K562 (cell line): Measurements from ENCODE around the gene LDB2. TPM values are rescaled to one million over a fixed set of nuclear protein-coding genes. Genes with fewer than 3 reads are reported as not detected.

Source experiments
- ATAC-seq: fragments of 200-7000 bp; cut with Tn5 transposase; 3 replicates; pipeline ENCODE4 v1.9.1; 2020; ENCODE audit warnings: moderate library complexity
- BruUV-seq: library from RNA; stranded (reverse); fragments of 400-500 nt; replicated peaks from 2 replicates; lab custom pipeline; 2021; lab: Mats Ljungman, UMichigan
- CTCF ChIA-PET: fragments of 300-600 bp; formaldehyde crosslinking; extraction: SDS; loops from one replicate; lab custom pipeline; 2021; ENCODE audit warnings: low intra/inter-chr PET ratio; lab: Yijun Ruan, JAX
- POLR2A ChIA-PET: fragments of 300-600, 350-650 bp; sonication (Branson Sonifier 250); formaldehyde crosslinking; extraction: SDS; loops from one replicate; lab custom pipeline; 2021; ENCODE audit warnings: antibody characterized with exemption, inconsistent platforms; lab: Yijun Ruan, JAX
- DNase-seq, 4 experiments: peaks; one replicate each; pipeline versions ENCODE4 v3.0.0 to v3.0.0-alpha.2; 2011 to 2018; ENCODE audit warnings: low spot score in 3 of 4, mixed read lengths in 3 of 4; ENCODE audit errors: extremely low read depth in 1 of 4
- FAIRE-seq: peaks from 2 replicates; lab custom pipeline; 2011; peaks lifted over from hg19 to GRCh38; lab: Jason Lieb, UNC
- H2AFZ ChIP-seq: 2 replicates; pipeline ENCODE4 v1.6.0; 2011; ENCODE audit warnings: low read depth, low read length, control low read depth, inconsistent platforms
- H3K27ac ChIP-seq: fragments of 200-600 bp; 3 replicates; pipeline ENCODE4 v1.8.0; 2011; ENCODE audit warnings: low read depth, mild to moderate bottlenecking, control low read depth, inconsistent platforms, low read length, moderate library complexity, mixed read lengths; ENCODE audit errors: extremely low read depth
- H3K27me3 ChIP-seq, 2 experiments: fragments of 300-600 bp in 1 of 2; 2 replicates in 1 of 2; 3 replicates in 1 of 2; pipeline versions ENCODE4 v1.6.0 to v1.8.0; 2011; ENCODE audit warnings: inconsistent platforms in 2 of 2, low read length in 2 of 2, mild to moderate bottlenecking in 1 of 2, mixed read lengths in 1 of 2, moderate library complexity in 1 of 2; ENCODE audit not compliant: control insufficient read depth in 2 of 2, insufficient read depth in 2 of 2
- H3K36me3 ChIP-seq: fragments of 300-600 bp; 3 replicates; pipeline ENCODE4 v1.8.0; 2011; ENCODE audit warnings: mild to moderate bottlenecking, low read length, inconsistent platforms; ENCODE audit not compliant: control insufficient read depth, insufficient read depth
- H3K4me1 ChIP-seq, 2 experiments: fragments of 200-600 bp in 1 of 2; replicated peaks in 1 of 2; 2 replicates in 1 of 2; 3 replicates in 1 of 2; pipeline versions ENCODE4 v1.5.1 to v1.8.0; 2011; ENCODE audit warnings: inconsistent platforms in 2 of 2, low read length in 2 of 2, mild to moderate bottlenecking in 1 of 2, mixed read lengths in 1 of 2, moderate library complexity in 1 of 2; ENCODE audit not compliant: control insufficient read depth in 2 of 2, insufficient read depth in 2 of 2
- H3K4me2 ChIP-seq: 2 replicates; pipeline ENCODE4 v1.6.1; 2011; ENCODE audit warnings: low read length, control low read depth, inconsistent platforms, mixed read lengths; ENCODE audit not compliant: insufficient read depth
- H3K4me3 ChIP-seq: fragments of 200-600 bp; sonication (generic), shearing (Covaris generic); 2 replicates; pipeline ENCODE4 v1.5.1; 2016; ENCODE audit warnings: control low read depth, inconsistent platforms
- H3K79me2 ChIP-seq: fragments of 200-600 bp; 3 replicates; pipeline ENCODE4 v1.8.0; 2011; ENCODE audit warnings: low read length, inconsistent platforms; ENCODE audit not compliant: control insufficient read depth, insufficient read depth
- H3K9ac ChIP-seq, 2 experiments: 2 replicates each; pipeline versions ENCODE4 v1.6.0 to v1.6.1; 2011; ENCODE audit warnings: low read depth in 2 of 2, low read length in 2 of 2, control low read depth in 1 of 2, inconsistent platforms in 1 of 2, mild to moderate bottlenecking in 1 of 2, mixed read lengths in 1 of 2; ENCODE audit not compliant: insufficient read depth in 1 of 2
- H3K9me1 ChIP-seq: one replicate; pipeline ENCODE4 v1.6.0; 2011; ENCODE audit warnings: inconsistent platforms, mild to moderate bottlenecking, low read length, moderate library complexity; ENCODE audit not compliant: control insufficient read depth, insufficient read depth
- H3K9me3 ChIP-seq: replicated peaks from 2 replicates; pipeline ENCODE4 v1.5.1; 2011; ENCODE audit warnings: low read depth, low read length, inconsistent platforms; ENCODE audit not compliant: control insufficient read depth, insufficient read depth
- H4K20me1 ChIP-seq: replicated peaks from 2 replicates; pipeline ENCODE4 v1.6.1; 2011; ENCODE audit warnings: low read length, inconsistent platforms, mixed read lengths; ENCODE audit not compliant: control insufficient read depth, insufficient read depth
- CHD1 ChIP-seq: fragments of 200-600 bp; sonication (generic); IDR thresholded peaks from one replicate; pipeline ENCODE4 v1.6.1; 2012; ENCODE audit warnings: mild to moderate bottlenecking, moderate library complexity, low read length, inconsistent platforms
- E2F8 ChIP-seq: fragments of 450-650 bp; IDR thresholded peaks from 2 replicates; pipeline ENCODE4 v1.7.1; 2018; ENCODE audit warnings: mild to moderate bottlenecking, low read depth; ENCODE audit not compliant: partially characterized antibody
- GMEB1 ChIP-seq: fragments of 250-450 bp; sonication (Bioruptor Pico); IDR thresholded peaks from 2 replicates; pipeline ENCODE4 v1.4.0; 2020; ENCODE audit warnings: mild to moderate bottlenecking
- WGBS: fragments of 100-300 bp; shearing (Covaris generic); methylation state at CpG from one replicate; pipeline ENCODE4 v1.1.6; 2016; ENCODE audit warnings: low coverage, mixed read lengths; ENCODE audit not compliant: insufficient coverage; ENCODE audit errors: missing lambda C conversion rate; 5-methylcytosine and 5-hydroxymethylcytosine counted together
- in situ Hi-C: fragments of 300-500 bp; cut with MboI; formaldehyde crosslinking; loops from 4 replicates; pipeline ENCODE4 v1.15.0; 2018; ENCODE audit warnings: inconsistent platforms, mixed read lengths
- intact Hi-C: fragments of 100-400 bp; cut with micrococcal nuclease; formaldehyde crosslinking; loops from 2 replicates; pipeline ENCODE4 v1.14.2; 2022
- polyA plus RNA-seq, 8 experiments: library from polyadenylated mRNA; depleted of rRNA in 4 of 8; stranded (reverse) in 5 of 8; unstranded in 3 of 8; fragments of >200 nt; fragmentation: Nextera tagmentation in 2 of 8; fragmentation: Illumina TruSeq in 1 of 8; extraction: Ambion mirVana in 2 of 8; extraction: Trizol in 1 of 8; gene quantifications; 2 replicates each; pipeline versions ENCODE4 v1.2.1 to v1.2.3, GENCODE V29; 2011 to 2014; ENCODE audit warnings: inconsistent platforms in 1 of 8, missing spikeins in 1 of 8
- total RNA-seq, 7 experiments: library from RNA; depleted of rRNA in 6 of 7; stranded (reverse); fragments of >200 nt in 6 of 7; fragmentation: Illumina TruSeq in 2 of 7; extraction: Trizol in 2 of 7; gene quantifications; 2 replicates each; pipeline versions ENCODE4 v1.2.1 to v1.2.3, GENCODE V29; 2011 to 2021; ENCODE audit warnings: low replicate concordance in 1 of 7

Gene LDB2
- total and polyA plus RNA-seq, 9 of the 15 experiments (the other 6 are each of a cell fraction or from before 2014, with no cell fraction given), result 0.10 to 0.20 TPM; not detected in 7

GRCh38 chr4:16809943-16810342 lies 88.5 kb downstream of the LDB2 start:
- Histone ChIP-seq H3K9me1 (no peaks in the 10 kb centered on the region), H3K27ac (no peak overlapping the region), H3K79me2 (no peaks in the 10 kb centered on the region), H3K36me3 (no peaks in the 10 kb centered on the region), H3K27me3 (no peaks in the 10 kb centered on the region), H4K20me1 (no peaks in the 10 kb centered on the region), H3K4me1 (no peaks in the 10 kb centered on the region), H3K9ac (no peak overlapping the region), H2AFZ (no peak overlapping the region), H3K9me3 (no peaks in the 10 kb centered on the region), H3K4me2 (no peak overlapping the region), H3K4me3 (no peak overlapping the region)
- no peak for FAIRE-seq
- intact Hi-C loops, result no loop called here
- WGBS, result 0% methylated on average over 3 of the region's 3 CpGs
- no peak for ATAC-seq
- CTCF ChIA-PET, result no interaction called here
- no TSS peak for BruUV-seq
- POLR2A ChIA-PET, result no interaction called here
- TF ChIP-seq CHD1, result no peak
- TF ChIP-seq GMEB1 (CRISPR knock-in tag), result no peak
- no peak for TF ChIP-seq E2F8
- in situ Hi-C loops, result no loop called here
- DNase-seq, result no peak
